OCI-LY7 (cell line): ENCODE data around the gene KLHL41. TPM values are rescaled to one million over a fixed set of nuclear protein-coding genes. Genes with fewer than 3 reads are reported as not detected.

ENCODE experiments used
- BruUV-seq: library from RNA; stranded (reverse); fragments of 400-500 nt; replicated peaks from 2 replicates; lab custom pipeline; 2021; lab: Mats Ljungman, UMichigan
- CTCF ChIA-PET: fragments of 300-600 bp; sonication (Branson Sonifier 250); formaldehyde crosslinking; loops from one replicate; lab custom pipeline; 2022; ENCODE audit warnings: antibody characterized with exemption; ENCODE audit not compliant: unreplicated experiment; lab: Charles Lee
- POLR2A ChIA-PET: fragments of 300-600 bp; sonication (Branson Sonifier 250); formaldehyde crosslinking; loops from one replicate; lab custom pipeline; 2022; ENCODE audit warnings: antibody characterized with exemption; lab: Charles Lee
- DNase-seq: peaks from one replicate; pipeline ENCODE4 v3.0.0-alpha.2; 2015; ENCODE audit warnings: low spot score
- H2AFZ ChIP-seq: fragments of 200-600 bp; sonication (generic), shearing (Covaris generic); 2 replicates; pipeline ENCODE4 v1.6.1; 2014; ENCODE audit warnings: mild to moderate bottlenecking, antibody characterized with exemption, low read length, moderate library complexity
- H3K27ac ChIP-seq: fragments of 200-600 bp; sonication (generic); 2 replicates; pipeline ENCODE4 v1.5.1; 2014; ENCODE audit warnings: mixed run types, low read depth, mild to moderate bottlenecking, moderate library complexity, low read length, inconsistent platforms; ENCODE audit not compliant: poor library complexity, severe bottlenecking
- H3K36me3 ChIP-seq: fragments of 200-600 bp; sonication (generic); 2 replicates; pipeline ENCODE4 v1.6.1; 2014; ENCODE audit warnings: mild to moderate bottlenecking, antibody characterized with exemption, low read length, moderate library complexity, mixed read lengths; ENCODE audit not compliant: insufficient read depth
- H3K4me1 ChIP-seq: fragments of 200-600 bp; sonication (generic); 2 replicates; pipeline ENCODE4 v1.5.1; 2014; ENCODE audit warnings: mild to moderate bottlenecking, low read length; ENCODE audit not compliant: insufficient read depth, poor library complexity, severe bottlenecking
- H3K4me2 ChIP-seq: fragments of 200-600 bp; sonication (generic); 2 replicates; pipeline ENCODE4 v1.6.1; 2014; ENCODE audit warnings: mild to moderate bottlenecking, low read length
- H3K4me3 ChIP-seq: fragments of 200-600 bp; sonication (generic); 2 replicates; pipeline ENCODE4 v1.5.1; 2014; ENCODE audit warnings: mild to moderate bottlenecking, low read depth, low read length; ENCODE audit not compliant: poor library complexity, severe bottlenecking
- H3K79me2 ChIP-seq: fragments of 200-600 bp; sonication (generic); 2 replicates; pipeline ENCODE4 v1.6.1; 2016; ENCODE audit warnings: low read depth, mild to moderate bottlenecking, low read length, moderate library complexity, mixed read lengths; ENCODE audit not compliant: insufficient read depth
- H3K9me2 ChIP-seq: fragments of 200-600 bp; sonication (generic); 2 replicates; pipeline ENCODE4 v1.6.1; 2016; ENCODE audit warnings: mild to moderate bottlenecking, low read length, mixed read lengths; ENCODE audit not compliant: insufficient read depth
- H3K9me3 ChIP-seq: fragments of 200-600 bp; sonication (generic); 2 replicates; pipeline ENCODE4 v1.6.1; 2014; ENCODE audit warnings: mild to moderate bottlenecking, mixed run types, low read length, mixed read lengths
- H4K20me1 ChIP-seq: fragments of 200-600 bp; sonication (generic); 2 replicates; pipeline ENCODE4 v1.6.1; 2014; ENCODE audit warnings: mild to moderate bottlenecking, antibody characterized with exemption, low read length, moderate library complexity, mixed read lengths; ENCODE audit not compliant: insufficient read depth
- EZH2phosphoT487 ChIP-seq: fragments of 200-600 bp; sonication (generic); IDR thresholded peaks from 2 replicates; pipeline ENCODE4 v1.6.1; 2018; ENCODE audit warnings: low read depth, borderline replicate concordance, mild to moderate bottlenecking, mixed run types, antibody characterized with exemption, low read length, moderate library complexity, mixed read lengths
- intact Hi-C: fragments of 100-400 bp; cut with micrococcal nuclease; formaldehyde crosslinking; loops from one replicate; pipeline ENCODE4 v1.10.0; 2022; ENCODE audit not compliant: unreplicated experiment
- total RNA-seq, 2 experiments: library from RNA; depleted of rRNA in 1 of 2; stranded (reverse); fragments of >200 nt in 1 of 2; shearing (Covaris generic) in 1 of 2; gene quantifications; 2 replicates each; pipeline ENCODE4 v1.2.3, GENCODE V29; 2014 to 2022
- TF ChIP-seq, protein P1 (sequence below): fragments of 200-600 bp; sonication (generic); conservative IDR thresholded peaks from 2 replicates; pipeline ENCODE4 v1.5.1; 2014; ENCODE audit warnings: mild to moderate bottlenecking, antibody characterized with exemption, low read length, moderate library complexity, mixed read lengths

Gene KLHL41
- total RNA-seq, 2 experiments from 2014 or later = not detected

DNA sequence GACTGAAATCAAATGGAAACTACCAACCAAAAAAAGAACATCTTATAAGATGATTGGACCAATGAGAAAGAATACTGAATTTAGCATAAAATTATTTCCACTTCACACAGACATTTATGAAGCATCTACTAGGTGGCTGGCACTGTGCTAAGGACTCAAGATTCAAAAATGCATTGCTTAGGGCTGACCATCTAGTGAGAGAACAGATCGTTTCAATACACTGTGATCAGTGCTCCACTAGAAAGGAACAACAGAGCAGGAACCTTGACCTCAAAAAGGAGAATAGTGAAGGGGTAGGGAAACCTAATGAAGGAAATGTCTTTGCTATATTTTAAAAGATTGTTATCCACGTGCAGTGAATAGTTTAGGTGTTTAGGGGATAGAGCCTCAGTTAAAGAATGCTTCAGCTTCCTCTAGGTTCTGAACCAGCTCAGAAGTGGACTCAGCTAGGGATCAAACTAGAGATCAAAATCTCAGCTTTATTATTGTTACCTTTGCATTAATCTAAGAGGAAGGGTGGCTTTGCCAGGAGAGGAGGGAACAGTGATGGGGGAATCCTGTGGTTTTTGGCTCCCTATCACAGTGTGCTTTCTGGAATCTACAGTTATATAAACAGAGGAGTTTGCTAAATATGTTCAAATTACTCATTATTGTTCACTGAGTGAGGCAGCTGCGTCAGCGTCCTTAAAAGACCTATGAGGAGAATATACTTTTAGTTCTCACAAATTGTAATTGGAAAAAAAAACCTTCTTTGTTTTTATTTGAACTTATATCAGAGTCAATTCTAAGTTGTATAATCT is 46.4 kb upstream of the KLHL41 start:
- H4K20me1 ChIP-seq = no peaks in the 10 kb centered on the region
- H2AFZ ChIP-seq = no peak overlapping the region
- no peaks in the 10 kb centered on the region for H3K9me3 ChIP-seq
- DNase-seq = no peak
- intact Hi-C loops = no loop called here
- ChIA-PET POLR2A (no interaction called here), CTCF (no interaction called here)
- no peaks in the 10 kb centered on the region for H3K79me2 ChIP-seq
- no peak overlapping the region for H3K4me3 ChIP-seq
- TF ChIP-seq, protein P1, sequence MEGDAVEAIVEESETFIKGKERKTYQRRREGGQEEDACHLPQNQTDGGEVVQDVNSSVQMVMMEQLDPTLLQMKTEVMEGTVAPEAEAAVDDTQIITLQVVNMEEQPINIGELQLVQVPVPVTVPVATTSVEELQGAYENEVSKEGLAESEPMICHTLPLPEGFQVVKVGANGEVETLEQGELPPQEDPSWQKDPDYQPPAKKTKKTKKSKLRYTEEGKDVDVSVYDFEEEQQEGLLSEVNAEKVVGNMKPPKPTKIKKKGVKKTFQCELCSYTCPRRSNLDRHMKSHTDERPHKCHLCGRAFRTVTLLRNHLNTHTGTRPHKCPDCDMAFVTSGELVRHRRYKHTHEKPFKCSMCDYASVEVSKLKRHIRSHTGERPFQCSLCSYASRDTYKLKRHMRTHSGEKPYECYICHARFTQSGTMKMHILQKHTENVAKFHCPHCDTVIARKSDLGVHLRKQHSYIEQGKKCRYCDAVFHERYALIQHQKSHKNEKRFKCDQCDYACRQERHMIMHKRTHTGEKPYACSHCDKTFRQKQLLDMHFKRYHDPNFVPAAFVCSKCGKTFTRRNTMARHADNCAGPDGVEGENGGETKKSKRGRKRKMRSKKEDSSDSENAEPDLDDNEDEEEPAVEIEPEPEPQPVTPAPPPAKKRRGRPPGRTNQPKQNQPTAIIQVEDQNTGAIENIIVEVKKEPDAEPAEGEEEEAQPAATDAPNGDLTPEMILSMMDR = no peak
- no peak for TF ChIP-seq EZH2phosphoT487
- no peak overlapping the region for H3K27ac ChIP-seq
- H3K9me2 ChIP-seq = no peaks in the 10 kb centered on the region
- H3K4me2 ChIP-seq = no peak overlapping the region
- no peaks in the 10 kb centered on the region for H3K4me1 ChIP-seq
- H3K36me3 ChIP-seq = no peaks in the 10 kb centered on the region
- no TSS peak for BruUV-seq

DNA sequence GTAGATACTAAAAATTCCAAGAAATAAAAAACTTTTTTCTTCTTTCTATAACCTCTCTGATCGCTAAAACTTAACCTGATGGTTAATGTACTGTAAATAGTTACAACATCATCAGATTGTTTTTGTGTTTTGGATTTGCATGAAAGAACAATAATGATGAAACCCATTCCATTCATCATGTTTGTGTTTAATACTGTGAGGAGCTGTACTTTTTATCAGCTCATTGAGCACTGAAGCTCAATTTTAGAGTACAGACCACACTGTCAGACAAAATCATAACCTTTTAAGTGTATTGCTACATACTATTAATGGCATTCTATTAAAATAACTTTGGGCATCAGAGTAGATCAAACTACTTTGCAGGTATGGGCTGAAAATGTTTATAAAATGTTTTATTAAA is 45.0 kb upstream of the KLHL41 start:
- no peak overlapping the region for H3K4me3 ChIP-seq
- H3K4me1 ChIP-seq = no peaks in the 10 kb centered on the region
- intact Hi-C loops = no loop called here
- no peaks in the 10 kb centered on the region for H3K9me2 ChIP-seq
- ChIA-PET CTCF (no interaction called here), POLR2A (interaction anchor here (0.5 to 1.0 kb wide), 3 partner anchors 33 to 306 kb away, joined by 3 read pairs; no protein-coding TSS in a partner anchor)
- no peaks in the 10 kb centered on the region for H3K79me2 ChIP-seq
- no peak for DNase-seq
- no peak overlapping the region for H3K27ac ChIP-seq
- no peaks in the 10 kb centered on the region for H3K36me3 ChIP-seq
- TF ChIP-seq, protein P1 = no peak
- no peak for TF ChIP-seq EZH2phosphoT487
- H2AFZ ChIP-seq = no peak overlapping the region
- BruUV-seq = no TSS peak
- H3K9me3 ChIP-seq = no peaks in the 10 kb centered on the region
- H4K20me1 ChIP-seq = no peaks in the 10 kb centered on the region
- H3K4me2 ChIP-seq = no peak overlapping the region

DNA sequence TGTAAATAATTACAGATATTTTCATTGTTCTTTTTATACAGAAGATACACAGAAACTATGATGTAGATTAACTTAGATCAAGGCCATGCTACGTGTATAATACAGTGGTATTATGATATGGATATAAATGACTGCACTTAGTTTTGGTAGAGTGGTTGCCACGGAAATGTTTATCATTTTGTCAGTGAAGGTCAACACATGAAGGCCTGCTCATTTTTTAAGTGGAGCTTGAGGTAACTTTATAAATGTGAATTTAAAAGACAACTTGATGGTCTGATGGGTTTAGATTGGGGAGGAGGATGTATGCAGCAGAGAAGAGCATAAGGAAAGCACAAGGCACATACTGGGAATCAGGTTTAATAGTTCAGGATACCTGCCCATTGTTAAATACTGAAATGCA is 44.6 kb upstream of the KLHL41 start:
- intact Hi-C loops = no loop called here
- DNase-seq = peak; percentile 2
- POLR2A ChIA-PET = interaction anchor here (0.5 to 1.0 kb wide), 2 partner anchors 33 to 306 kb away, joined by 3 read pairs; no protein-coding TSS in a partner anchor
- no peak overlapping the region for H2AFZ ChIP-seq
- TF ChIP-seq, protein P1 = no peak
- no peak for TF ChIP-seq EZH2phosphoT487
- no peaks in the 10 kb centered on the region for H3K9me3 ChIP-seq
- no peaks in the 10 kb centered on the region for H3K79me2 ChIP-seq
- H3K36me3 ChIP-seq = no peaks in the 10 kb centered on the region
- no peaks in the 10 kb centered on the region for H4K20me1 ChIP-seq
- no peak overlapping the region for H3K27ac ChIP-seq
- CTCF ChIA-PET = no interaction called here
- no TSS peak for BruUV-seq
- no peak overlapping the region for H3K4me2 ChIP-seq
- H3K4me1 ChIP-seq = no peaks in the 10 kb centered on the region
- H3K4me3 ChIP-seq = no peak overlapping the region
- no peaks in the 10 kb centered on the region for H3K9me2 ChIP-seq
